HG03097 (cell line): ENCODE results near the gene FXYD5.
"Not testable (repeated sequence)": the region's sequence is repeated elsewhere in the genome, so short reads cannot be mapped to it uniquely, and the experiment has no call there.

ENCODE experiments used
- ATAC-seq: cut with Tn5 transposase; IDR thresholded peaks from one replicate; pipeline ENCODE4 v1.9.1; 2021; ENCODE audit not compliant: unreplicated experiment, low FRiP score

FXYD5 gene

DNA sequence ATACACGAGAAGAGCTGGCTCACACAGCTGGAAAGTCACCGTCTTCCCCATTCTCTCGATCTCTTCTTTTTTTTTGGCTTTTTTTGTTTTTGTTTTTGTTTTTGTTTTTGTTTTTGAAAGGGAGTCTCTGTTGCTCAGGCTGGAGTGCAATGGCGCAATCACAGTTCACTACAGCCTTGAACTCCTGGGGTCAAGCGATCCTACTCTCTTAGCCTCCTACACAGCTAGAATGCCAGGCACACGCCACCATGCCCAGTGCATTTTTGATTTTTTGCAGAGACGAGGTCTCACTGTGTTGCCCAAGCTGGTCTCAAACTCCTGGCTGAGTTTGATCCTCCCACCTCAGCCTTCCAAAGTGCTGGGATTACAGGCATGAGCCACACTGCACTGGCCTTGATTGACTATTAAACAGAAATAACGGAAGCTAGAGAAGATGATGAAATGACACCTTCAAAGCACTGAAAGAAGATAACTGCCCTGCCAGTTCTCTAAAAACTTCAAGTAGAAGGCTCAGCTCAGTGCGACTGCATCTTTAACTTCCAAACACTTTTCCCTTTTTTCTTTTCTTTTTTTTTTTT lies 34.9 kb upstream of the FXYD5 start:
- no peak for ATAC-seq

DNA sequence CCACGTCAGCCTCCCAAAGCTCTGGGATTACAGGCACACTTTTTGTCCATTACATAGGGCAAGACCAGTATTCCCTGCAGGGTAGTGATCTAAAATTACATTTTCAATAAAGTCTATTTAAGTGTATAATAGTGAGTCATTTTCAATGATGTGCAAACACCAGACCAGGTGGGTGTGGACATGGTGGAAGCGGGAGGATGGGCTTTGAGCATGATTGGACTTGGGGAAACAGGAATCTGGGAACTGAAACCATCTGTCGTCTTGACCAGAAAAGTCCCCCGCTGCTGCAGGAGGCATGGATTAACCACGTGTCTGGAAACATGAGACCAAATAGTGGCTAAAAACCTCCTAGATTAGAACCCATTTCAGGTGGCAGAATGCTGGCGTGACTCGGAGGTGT lies 34.0 kb upstream of the FXYD5 start:
- ATAC-seq = no peak

DNA sequence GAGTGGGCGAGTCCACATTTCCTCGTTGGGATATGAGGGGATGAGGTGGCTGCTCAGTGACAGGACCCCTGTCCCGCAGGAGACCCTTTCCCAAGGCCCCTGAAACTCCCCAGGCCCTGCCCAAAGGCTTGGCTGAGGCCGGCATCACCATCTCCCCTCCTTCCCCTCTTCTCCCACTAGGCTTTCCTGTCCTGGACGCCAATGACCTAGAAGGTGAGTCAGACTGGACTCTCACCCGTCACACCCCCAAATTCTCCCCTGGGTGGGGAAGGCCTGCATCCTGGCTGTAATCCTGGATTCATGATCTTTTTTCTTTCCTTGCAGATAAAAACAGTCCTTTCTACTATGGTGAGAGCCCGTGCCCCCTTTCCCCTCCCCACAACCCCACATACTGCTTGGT lies 33.6 kb upstream of the FXYD5 start:
- ATAC-seq = no peak

DNA sequence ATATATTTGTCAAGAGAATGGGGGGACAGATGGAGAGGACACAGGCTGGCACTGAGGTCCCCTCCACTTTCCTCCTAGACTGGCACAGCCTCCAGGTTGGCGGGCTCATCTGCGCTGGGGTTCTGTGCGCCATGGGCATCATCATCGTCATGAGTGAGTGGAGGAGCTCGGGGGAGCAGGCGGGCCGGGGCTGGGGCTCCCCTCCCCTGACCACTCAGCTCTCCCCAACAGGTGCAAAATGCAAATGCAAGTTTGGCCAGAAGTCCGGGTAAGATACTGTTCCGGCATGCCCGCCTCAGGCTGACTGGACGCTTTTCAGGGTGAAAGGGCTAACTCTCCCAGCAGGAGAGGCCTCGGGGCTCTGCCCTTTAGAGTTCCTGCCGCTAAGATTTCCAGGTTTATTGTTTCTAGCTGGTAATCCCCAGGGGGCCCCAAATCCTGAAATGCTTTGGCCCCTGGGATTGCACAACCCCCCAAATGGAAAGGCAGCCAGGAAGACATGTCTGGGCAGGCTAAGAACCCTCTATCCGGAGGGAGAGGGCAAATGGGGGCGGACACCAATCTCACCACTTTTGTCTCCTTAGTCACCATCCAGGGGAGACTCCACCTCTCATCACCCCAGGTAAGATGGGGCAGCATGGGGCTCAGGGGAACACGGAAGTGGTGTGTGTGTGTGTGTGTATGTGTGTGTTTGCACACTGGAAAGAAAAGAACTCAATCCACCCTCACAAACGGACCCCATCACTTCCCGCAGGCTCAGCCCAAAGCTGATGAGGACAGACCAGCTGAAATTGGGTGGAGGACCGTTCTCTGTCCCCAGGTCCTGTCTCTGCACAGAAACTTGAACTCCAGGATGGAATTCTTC lies 31.6 kb upstream of the FXYD5 start:
- ATAC-seq = no peak

DNA sequence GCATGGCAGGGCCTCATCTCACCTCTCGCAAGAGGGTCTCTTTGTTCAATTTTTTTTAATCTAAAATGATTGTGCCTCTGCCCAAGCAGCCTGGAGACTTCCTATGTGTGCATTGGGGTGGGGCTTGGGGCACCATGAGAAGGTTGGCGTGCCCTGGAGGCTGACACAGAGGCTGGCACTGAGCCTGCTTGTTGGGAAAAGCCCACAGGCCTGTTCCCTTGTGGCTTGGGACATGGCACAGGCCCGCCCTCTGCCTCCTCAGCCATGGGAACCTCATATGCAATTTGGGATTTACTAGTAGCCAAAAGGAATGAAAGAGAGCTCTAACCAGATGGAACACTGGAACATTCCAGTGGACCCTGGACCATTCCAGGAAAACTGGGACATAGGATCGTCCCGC lies 31.0 kb upstream of the FXYD5 start:
- no peak for ATAC-seq

DNA sequence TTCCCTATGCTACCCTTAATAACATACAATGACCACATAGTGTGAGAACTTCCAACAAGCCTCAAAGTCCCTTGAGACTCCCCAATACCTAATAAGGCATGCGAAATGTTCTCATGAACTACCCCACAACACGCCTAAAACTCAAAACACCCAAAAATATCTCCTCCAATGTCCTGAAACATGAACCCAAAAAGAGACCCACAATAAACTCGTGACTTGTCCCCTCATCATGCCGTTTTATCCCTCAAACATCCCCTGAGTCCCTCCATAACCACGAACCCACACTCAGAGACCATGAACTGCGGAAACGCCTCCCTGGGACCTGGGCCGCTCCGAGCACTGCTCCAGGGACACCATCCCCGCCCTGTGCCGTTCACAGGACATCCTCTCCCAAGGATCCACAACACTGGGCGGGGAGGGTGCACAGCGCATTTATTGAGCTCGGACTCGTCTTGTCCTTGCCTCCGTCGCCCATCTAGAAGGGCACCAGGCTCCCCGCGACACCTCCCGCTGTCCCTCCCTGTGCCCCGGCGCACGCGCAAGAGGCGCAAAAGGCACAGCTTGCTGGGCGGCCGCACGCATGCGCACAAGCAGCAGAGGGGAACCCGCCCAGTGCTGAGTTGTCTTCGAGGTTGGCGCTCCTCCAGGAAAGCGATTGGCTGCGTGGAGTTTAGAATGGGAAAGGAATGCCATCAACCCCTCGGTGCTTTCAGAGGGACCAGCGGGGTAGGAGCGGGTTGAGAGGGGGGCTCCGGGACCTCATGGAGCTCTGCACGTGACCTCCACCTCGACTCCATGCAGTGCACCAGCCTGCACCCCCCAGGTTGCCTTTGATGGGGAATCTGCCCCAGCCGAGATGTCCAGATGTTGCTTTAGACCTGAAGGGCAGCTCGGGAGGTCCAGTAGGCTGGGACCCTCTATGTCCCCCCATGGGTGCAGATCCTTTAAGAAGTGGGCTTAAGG lies 30.2 kb upstream of the FXYD5 start:
- ATAC-seq = peak; percentile 83

DNA sequence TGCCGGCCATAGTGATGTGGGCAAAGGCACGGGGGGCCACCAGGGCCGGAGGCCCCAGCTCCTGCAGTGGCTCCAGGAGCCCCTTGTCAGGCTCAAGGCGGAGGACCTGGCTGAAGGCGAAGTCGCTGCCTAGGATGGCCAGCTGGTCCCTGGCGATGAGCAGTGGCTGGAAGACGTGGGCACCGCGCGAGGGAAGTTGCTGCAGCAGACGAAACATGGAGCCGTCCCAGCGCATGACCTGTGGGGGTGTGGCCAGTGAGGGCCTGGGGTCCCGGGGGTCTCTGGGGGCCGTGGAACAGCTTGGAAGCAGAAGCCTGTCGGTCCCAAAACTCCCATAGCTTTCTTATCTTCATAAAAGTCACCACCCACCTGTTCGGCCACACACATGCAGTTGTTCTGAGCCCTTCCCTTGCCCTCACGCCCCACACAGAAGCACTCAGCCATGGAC lies 29.2 kb upstream of the FXYD5 start:
- ATAC-seq = no peak

DNA sequence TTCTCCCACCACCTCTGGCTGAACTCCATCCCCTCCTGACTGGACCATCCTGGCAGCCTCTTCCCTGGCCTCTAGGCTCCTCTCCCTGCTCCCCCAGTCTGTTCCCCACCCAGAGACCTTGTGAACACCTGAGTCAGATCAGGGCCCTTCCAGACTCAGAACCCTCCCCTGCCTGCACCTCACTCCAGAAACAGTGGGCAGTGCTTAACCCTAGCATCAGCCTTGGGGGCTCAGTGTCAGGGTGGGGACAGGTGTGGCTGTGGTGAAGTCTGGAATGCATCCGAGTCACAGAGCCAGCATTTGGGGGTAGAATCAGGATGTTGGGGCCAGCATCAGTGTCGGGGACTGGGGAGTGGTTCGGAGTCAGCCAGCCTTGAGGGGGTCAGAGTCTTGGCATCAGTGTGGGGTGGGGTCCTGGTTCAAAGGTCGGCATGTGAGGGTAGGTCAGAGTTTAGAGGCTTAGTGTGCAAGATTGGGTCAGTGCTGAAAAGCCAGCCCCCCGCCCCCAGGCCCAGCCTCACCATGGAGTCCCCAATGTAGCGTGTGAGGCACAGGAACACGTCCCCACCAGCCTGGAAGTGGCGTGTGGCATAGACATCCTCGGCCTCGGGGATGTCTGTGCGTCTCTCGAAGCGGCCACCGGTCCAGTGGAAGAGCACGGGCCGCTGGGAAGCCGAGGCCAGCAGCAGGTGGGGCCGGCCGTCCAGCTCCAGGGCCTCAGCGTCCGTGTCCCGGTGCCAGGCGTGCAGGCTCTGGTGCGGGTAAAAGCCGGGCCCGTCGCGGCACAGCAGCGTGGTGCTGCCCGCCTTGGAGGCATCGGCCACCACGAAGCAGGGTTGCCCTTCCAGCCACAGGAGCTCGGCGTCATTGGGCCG lies 28.5 kb upstream of the FXYD5 start:
- ATAC-seq = no peak

DNA sequence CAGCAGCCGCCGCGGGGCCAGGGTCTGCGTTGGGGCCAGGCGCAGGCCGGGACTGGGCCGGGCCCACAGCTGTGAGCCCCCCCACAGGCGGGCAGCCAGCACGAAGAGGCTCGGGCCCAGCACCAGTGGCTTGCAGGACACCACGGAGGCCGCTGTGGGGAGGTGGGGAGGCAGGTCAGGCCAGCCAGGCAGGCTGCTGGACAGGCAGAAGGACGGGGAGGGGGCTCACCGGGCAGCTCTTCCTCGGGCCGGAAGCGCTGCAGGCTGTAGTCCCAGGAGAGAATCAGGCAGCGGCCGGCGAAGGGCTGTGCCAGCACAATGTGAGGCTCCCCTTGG lies 27.9 kb upstream of the FXYD5 start:
- no peak for ATAC-seq

DNA sequence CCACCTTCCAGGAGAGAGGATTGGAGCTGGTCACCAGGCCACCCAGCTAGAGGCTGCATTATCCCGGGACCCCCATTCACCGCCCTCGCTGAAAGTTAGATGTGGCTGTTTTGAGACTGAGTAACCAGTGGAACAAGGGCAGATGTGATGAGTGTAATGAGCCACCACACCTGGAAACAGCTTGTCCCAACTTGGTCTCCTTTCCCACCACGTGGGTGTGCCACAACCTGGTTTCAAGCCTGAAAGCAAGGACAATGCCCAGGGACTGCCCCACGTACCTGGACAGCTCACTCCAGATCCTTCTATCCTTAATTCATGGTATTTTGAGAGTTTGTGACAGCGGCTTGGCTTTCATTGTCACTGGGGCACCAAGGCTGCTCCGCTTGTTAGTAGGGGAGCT lies 26.7 kb upstream of the FXYD5 start:
- ATAC-seq = no peak

DNA sequence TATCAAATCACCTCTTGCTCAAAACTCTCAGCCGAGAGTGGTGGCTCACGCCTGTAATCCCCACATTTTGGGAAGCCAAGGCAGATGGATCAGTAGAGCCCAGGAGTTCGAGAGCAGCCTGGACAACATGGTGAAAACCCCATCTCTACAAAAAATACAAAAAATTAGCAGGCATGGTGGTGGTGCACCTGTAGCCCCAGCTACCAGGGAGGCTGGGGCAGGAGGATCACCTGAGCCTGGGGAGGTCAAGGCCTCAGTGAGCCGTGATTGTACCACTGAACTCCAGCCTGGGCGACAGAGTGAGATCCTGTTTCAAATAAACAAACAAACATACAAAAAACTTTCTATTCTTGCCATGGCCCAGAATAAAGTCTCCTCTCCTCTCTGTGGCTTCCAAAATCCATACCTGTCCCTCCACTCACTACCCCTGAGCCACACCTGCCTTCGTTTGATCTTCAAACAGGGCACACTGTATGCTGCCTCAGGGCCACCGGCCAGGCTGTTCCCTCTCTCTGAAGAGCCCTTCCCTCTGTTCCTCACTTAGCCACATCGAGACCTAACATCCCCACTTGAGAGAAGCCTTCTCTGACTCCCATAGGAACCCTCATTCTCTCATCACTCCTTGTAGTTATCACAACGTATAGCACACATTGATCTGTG lies 26.0 kb upstream of the FXYD5 start:
- no peak for ATAC-seq

DNA sequence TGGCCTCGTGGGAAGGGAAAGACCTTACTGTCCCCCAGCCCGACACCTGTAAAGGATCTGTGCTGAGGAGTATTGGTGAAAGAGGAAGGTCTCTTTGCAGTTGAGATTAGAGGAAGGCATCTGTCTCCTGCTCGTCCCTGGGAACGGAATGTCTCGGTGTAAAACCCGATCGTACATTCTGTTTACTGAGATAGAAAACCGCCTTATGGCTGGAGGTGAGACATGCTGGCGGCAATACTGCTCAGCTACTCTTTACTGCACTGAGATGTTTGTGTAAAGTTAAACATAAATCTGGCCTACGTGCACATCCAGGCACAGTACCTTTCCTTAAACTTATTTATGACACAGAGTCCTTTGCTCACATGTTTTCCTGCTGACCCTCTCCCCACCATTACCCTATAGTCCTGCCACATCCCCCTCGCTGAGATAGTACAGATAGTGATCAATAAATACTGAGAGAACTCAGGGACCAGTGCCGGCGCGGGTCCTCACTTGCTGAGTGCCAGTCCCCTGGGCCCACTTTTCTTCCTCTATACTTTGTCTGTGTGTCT lies 24.7 kb upstream of the FXYD5 start:
- ATAC-seq = not testable (repeated sequence)

DNA sequence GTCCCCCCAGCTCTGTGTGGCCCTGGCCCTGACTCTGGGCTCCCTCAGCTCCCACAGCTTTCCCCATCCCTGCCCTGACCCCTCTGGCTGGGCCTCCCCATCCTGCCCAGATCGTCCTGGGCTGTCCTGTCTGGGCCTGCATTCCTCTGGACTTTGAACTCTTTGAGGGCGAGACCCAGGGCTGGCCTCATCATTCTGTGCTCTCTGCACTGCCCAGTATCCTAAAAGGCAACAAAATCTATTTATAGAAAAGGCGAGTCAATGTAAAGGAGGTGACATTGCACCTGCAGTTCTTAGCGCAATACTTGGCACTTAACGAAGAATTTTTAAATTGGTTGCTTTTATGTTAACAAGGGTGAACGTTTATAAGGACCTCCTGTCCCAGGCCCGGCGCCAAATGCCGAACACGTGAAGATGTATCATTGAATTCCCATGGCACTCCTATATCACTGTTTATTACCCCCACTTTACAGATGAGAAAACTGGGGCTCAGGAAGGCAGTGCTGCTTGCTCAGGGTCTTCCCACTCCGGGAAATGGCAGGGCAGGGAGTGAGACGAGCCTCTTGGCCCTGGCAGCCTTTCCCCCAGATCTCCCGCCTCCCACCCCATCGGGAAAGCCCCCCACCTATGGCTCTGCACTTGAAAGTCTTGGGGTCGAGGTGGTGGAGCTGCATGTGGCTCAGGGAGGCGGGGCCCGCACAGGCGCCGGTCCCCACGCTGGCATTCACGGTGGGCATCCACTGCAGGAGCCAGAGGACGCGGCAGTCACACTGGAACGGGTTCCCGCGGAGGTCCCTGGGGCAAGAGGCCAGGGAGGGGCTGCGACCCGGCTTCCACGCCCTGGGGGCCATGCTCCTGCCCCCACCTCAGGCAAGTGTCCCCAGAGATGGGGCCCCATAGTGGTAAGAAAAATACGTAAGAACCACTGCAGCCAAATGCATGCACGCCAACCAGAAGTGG lies 23.5 kb upstream of the FXYD5 start:
- ATAC-seq = no peak

DNA sequence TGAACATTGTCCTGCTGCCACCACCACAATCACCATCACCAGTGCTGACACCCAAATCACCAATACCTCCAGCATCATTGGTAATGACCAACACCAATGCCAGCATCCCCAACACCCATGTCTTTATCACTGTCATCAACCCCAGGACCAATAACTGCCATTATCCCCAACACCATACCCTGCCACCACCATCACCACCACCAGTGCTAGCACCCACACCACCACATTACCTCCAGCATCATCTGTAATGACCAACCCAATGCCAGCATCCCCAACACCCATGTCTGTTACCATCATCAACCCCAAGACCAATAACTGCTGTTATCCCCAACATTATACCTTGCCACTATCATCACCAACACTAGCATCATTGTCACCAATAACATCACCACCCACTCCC lies 22.3 kb upstream of the FXYD5 start:
- ATAC-seq = no peak

DNA sequence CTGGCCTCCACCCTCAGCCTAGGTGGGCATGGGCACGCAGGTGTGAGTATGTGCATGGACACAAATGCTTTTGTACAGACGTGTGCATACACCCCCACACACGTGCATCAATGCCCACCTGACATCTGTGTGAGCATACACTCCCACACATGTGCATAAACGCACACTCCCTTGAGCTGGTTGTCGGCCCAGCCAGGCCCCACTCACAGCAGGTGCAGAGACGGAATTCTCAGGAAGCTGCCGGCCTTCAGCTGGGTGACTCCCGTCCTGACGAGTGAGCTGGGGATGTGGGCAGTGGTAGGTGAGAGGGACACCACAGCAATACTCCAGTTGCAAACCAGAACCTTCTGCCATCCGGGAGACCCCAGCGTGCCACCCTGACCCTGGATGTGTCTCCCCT lies 20.7 kb upstream of the FXYD5 start:
- no peak for ATAC-seq

DNA sequence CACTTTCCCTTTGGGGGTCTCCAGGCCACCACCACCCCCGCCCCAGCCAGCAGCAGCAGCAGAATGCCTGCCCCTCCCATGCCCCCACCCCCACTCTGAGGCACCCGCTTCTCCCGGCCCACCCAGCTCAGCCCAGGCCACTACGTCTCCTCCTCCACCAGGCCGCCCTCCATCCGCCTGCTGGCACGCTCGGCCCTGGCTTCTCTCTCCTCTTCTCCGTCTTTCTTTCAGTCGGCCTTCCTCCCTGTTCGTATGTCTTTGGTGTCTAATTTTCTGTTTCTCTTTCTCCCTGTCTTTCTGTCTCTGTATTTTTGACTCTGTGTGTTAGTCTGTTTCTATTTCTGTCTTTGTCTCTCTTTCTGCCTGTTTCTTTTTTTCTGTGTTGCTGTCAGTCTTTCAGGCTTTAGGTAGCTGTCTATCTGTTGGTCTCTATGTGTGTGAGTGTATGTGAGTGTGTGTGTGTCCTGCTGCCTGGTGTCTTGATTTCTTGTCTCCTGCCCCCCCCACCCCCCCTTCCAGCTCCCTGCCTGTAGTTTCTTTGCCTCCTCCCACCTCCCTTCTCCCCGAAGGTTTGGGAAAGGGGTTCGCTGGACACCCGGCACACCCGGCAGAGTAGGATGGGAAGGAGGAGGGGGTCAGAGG lies 19.8 kb upstream of the FXYD5 start, which contains the start of gene LGI4:
Gene LGI4, minus strand, starts transcription at position 459 of the 642 bp plus-strand sequence. Its CDS starts 379 bp downstream, at position 80.
- no peak for ATAC-seq

DNA sequence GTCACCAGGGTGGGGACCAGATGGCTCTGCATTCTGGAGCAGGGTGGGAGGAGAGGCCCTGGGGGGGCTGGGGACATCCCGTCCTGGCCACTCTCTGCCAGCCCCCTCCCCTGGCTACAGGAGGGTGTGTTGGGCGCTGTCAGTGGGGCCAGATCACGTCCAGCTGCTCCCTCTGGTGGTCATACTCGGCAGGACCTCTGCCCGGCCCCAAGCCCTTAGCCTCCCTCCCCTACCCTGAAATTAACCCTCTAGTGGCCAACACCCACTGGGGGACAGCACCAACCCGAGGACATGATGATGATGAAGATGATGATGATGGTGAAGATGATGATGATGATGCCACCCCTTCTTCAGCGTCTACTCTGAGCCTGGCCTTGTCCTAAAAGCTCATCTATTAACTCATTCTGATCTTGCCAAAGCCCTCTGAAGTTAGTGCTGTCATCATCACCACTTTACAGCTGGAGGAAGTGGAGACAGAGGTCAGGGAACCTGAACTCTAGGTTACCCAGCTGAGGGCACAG lies 19.1 kb upstream of the FXYD5 start:
- no peak for ATAC-seq

DNA sequence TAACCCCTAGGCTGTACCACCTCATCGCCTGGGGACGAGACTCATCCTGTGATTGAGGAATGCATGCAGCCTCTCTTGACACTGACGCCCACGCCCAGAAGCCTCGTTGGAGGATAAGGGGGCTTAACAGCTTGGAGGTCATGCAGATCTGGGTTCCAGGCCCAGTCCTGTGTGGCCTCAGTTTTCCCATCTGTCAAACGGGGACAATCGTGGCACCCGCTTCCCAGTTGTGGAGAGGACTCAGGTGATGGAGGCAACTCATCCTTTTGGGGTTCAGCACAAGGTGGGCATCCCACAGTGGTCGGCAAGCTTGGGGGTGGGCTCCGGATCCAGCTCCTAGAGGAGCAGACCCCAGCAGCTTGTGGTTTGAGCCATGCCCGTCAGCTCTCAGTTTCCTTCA lies 18.3 kb upstream of the FXYD5 start:
- ATAC-seq = no peak
